ENCODE data around the gene NEUROD2.

NEUROD2 gene

DNA sequence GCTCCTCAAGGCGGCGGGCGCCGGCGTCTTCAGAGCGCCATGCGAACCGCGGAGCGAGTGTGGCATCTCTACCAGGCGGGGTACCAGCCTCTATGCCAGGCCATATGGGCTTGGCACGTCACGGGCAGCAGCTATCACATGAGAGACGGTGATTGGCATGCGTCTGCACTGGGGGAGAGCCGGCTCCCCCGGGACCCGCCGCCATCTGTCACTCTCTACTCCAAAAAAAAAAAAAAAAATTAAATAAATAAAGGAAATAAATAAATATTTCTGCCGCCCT, at the start of gene NEUROD2:
Gene NEUROD2, minus strand, starts transcription at position 70 of the 280 bp plus-strand sequence. CDS start 1,321 bp downstream, outside the sequence.
- DNase-seq (ENCODE audit: low read depth), result no peak

GRCh38 chr17:39655105-39655504, 47.4 kb upstream of the NEUROD2 start:
- DNase-seq (ENCODE audit: low read depth), result no peak

DNA sequence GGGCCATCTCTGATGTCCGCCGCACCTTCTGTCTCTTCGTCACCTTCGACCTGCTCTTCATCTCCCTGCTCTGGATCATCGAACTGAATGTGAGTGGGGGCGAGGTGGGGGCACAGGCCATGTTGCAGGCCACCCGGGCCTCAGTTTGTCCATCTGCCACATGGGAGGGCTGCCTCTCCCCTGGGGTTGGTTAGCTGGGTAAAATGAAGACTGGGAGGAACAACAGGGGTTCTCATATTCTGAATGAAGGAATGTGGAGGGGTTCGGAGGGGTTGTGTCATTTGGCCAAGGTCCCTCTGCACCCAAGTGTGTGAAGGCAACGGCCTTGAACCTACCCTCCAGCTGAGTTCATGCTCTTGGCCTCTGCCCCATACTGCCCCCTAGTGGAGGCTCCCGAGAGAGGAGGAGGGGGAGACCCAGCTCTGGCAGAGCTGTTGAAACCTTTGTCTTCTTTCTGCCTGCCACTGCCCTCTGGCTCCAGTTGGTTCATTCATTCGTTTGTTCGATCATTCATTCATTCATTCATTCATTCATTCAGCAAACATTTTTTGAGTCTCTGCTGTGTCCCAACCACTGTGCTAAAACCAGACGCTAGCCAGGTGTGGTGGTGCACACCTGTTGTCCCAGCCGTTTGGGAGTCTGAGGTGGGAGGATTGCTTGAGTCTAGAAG, 46.1 kb upstream of the NEUROD2 start:
- DNase-seq (ENCODE audit: low read depth), result peak; percentile 71

DNA sequence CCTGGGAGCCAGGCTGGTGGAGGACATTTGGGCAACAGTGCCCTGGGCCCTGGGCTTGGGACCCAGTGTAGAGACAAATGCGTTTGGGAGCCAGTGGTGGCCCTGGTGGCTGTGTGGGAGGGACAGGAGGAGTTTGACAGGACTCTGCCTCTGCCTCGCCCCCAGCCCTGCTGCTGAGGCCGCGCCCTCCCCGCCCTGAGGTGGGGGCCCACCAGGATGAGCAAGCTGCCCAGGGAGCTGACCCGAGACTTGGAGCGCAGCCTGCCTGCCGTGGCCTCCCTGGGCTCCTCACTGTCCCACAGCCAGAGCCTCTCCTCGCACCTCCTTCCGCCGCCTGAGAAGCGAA, 45.6 kb upstream of the NEUROD2 start:
- DNase-seq (ENCODE audit: low read depth), result no peak

DNA sequence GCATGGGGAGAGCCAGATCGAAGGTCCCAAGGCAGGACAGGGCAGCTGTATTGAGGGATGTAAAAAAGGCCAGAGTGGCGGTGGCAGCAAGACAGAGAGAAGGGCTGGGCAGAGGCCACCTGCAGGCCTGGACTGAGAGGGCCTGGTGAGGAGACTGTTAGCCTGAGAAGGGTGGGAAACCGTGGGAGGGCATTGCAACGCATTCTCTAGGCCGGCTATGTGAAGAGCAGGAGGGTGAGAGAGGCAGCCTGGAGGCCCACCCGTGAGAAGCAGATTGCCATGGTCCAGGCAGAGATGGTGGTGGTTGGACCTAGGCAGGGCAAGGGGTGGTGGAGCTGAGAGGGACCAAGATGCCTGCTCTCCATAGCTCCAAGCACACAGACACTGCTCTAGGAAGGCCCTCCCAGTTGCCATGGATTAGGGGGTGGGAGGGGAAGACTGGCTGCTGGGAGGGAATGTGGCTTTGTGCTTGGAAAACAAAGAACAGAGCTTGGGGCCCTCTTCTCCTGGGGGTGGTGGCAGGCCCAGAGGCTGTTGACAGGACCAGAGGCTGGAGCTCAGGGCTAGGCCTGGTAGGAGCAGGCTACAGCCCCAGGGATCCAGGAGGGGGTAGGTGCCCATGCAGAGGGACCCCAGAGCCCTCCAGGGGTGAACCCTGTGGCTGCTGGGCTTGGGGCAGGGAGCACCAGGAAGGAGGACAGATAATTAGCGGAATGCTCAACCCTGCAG, 45.0 kb upstream of the NEUROD2 start:
- no peak for DNase-seq (ENCODE audit: low read depth)

DNA sequence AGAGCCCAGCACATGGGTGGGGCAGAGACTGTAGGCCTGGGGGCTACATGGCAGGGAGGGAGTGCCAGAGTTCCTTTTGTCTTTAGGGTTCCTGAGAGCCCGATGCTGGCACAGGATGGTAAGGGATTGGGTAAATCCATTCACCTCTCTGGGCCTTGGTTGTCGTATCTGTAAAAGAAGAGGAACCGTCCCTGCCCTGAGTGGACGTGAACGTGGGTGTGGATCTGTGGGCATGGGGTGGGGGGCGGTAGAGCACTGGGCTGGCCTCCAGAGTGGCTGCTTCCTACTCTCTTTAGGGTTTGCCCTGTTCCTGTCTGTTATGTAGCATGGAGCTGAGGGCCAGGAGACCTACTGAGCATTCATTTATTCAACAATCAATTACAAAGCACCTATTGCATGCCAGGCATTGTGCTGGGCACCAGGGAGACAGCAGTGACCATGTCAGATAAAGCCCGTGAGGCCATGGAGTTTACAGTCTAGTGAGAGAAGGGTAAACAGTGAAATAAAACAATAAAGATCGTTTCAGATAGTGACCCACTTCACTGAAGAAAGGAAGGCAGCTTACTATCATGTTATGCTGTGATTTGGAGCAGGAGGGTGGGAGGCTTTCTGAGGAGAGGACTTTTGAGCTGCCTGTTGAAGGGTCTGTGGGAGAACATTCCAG, 44.3 kb upstream of the NEUROD2 start:
- DNase-seq (ENCODE audit: low read depth), result no peak

- no peak for DNase-seq (ENCODE audit: low read depth)
Measured at GRCh38 chr17:39650121-39650579, 42.4 kb upstream of the NEUROD2 start.

DNA sequence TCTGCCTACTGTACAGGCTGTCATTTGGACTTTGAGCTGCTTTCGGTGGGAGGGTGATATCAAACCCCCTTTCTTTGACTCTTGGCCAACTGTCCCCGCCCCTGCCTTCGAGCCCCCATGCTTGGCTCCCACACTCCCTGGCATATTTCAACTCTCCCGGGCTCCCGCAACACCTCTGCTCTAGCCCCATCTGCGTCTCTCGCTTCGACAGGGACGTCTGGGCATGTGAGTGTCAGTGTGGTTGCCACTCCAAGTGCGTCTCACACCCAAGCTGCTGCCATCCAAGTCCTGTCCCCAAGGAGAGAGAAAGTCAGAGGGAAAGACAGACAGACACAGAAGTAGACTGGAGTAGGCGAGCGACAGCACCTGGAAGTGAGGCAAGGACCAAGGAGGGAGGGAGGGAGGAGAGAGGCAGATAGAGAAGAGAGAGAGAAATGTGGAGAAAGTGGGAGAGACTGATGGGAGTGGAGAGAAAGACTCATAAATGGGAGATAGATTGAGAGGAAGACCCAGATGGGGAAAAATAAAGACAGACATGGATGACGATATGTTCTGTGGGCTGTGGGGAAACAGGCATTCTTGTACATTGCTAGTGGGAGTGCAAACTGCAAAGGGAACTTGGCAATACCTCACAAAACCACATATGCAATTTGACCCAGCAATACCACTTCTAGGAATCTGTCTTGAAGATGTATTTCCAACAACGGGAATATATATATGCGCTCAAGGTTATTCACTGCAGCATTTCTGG, 41.1 kb upstream of the NEUROD2 start:
- no peak for DNase-seq (ENCODE audit: low read depth)

DNA sequence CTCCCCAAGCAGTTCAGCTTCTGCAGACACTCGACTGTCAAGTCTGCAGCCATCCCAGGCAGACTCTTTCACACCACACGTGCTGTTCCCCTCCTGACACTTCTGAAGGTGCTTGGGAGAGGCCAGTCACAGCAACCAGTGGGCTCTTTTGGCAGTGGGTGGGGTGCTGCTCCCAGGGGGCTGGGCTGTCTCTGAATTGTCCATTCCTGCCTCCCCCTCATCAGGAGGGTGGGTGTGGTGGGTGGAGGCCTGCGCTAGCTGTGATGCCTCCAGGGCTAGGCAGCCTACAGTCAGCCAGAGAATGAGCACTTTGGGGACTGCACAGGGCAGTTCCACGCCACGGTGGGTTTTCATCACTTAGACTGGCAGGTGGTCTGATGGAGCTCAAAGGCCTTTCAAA, 39.5 kb upstream of the NEUROD2 start:
- DNase-seq (ENCODE audit: low read depth), result no peak

- DNase-seq (ENCODE audit: low read depth), result no peak
Measured at GRCh38 chr17:39643271-39643670, 35.6 kb upstream of the NEUROD2 start.

GRCh38 chr17:39642291-39643074, 34.8 kb upstream of the NEUROD2 start:
- DNase-seq (ENCODE audit: low read depth), result no peak

DNA sequence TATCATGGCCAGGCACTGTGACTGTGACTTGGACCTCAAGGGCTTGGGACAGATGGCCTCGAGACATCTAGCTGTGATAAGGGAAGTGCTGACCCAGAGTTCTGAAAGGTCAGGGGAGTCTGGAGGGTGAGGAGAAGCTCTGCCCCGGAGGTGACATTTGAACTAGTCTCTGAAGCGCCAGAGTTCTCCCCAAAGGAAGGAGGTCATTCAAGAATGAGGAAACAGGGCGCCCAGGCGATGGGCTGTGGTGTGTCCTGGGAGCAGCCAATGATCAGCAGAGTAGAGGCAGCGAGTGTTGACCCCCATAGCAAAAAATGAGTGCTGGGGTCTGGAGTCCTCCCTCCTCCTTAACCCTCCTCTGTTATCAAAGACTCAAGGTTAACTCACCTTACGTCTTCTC, 34.2 kb upstream of the NEUROD2 start:
- DNase-seq (ENCODE audit: low read depth), result no peak

DNA sequence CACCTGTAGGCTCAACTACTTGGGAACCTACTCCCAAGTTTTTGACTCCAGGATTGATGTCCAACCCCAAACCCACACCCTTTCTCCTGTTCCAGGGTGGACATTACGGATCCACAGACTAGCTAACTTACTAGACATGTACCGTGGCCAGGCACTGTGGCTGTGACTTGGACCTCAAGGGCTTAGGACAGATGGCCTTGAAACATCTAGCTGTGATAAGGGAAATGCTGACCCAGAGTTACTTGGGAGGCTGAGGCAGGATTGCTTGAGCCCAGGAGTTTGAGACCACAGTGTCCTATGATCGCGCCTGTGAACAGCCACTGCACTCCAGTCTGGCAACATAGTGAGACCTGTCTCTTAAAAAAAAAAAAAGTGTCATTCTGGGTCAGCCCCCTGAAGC, 33.4 kb upstream of the NEUROD2 start:
- no peak for DNase-seq (ENCODE audit: low read depth)

- no peak for DNase-seq (ENCODE audit: low read depth)
Measured at GRCh38 chr17:39640591-39641031, 32.9 kb upstream of the NEUROD2 start.

DNA sequence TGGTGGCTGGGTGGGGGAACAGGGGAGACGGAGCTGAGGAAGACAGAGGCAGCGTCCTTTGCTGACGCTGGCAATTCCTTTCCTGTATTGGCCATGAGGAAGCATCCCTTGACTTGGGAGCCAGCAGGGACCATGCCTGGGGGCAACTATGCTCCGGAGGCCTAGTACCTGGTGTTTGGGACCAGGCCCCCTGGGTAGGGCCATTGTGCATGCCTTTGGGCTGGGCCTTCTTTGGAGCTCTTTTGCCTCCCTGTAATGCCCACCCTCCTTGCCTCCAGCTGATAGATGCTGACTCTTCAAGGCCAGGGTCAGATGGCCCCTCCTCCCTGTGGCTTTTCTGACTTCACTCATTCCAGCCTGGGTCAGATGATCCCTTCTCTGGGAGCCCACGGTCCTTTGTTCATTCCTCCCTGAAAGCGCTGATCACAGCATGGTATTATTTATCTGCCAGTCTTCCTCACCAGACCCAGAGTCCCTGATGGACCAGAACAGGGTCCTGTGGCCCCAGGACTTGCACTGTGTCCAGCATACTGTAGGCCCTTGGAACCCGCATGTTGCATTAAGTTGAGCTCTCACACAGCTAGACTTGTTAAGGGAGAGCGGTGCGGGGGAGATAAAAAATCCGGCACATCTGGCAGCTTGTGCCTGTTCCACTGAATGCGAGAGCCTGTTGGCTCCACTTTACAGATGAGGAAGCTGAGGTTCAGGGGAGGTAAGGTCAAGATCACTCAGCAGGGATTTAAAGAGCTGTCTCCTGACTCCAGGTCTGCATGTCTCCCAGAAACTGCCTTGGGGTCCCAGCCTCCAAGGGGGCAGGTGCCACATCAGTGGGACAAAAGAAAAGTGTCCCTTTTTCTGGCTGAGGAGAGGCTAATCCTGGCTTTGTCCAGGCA, 32.1 kb upstream of the NEUROD2 start:
- no peak for DNase-seq (ENCODE audit: low read depth)

DNA sequence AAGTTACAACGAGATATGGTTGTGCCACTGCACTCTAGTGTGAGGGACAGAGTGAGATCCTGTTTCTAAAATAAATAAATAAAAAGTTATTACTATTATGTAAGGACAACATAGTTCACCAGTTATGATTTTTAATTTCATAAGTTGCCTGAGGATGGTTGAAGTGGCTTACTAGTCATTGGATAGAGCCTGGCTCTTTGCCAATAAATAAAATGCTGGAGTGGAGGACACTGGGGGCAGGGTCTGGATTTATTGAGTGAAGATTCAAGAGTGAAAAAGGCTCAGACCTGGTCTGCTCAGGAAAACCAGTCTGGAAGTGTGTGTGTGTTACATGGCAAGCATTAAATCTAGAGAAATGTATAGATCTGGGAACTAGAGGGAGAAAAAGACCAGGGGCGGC, 31.3 kb upstream of the NEUROD2 start:
- no peak for DNase-seq (ENCODE audit: low read depth)

DNA sequence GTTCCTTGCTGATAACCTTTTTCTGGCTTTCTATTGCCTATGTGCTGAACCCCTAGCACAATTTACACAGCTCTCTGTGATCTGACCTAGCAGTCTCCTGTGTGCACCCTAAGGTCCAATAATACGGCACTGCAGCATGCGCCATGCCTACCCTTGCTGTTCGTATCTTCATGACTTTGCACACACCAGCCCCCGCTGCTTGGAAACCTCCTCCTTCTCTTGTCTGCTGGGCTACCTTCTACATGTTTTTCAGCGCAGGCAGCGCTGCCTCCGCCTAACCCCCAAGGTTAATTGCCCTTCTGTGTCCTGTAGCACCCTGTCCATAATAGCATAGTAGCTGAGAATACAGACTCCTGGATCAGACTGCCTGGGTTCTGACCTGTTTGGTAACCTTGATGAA, 30.6 kb upstream of the NEUROD2 start:
- DNase-seq (ENCODE audit: low read depth), result no peak

- DNase-seq (ENCODE audit: low read depth), result peak; percentile 90
Measured at GRCh38 chr17:39636927-39637736, 29.4 kb upstream of the NEUROD2 start, which contains the start of gene STARD3. Gene STARD3, plus strand, starts transcription at chr17:39637144. Its CDS starts 16,388 bp downstream, at chr17:39653532.

DNA sequence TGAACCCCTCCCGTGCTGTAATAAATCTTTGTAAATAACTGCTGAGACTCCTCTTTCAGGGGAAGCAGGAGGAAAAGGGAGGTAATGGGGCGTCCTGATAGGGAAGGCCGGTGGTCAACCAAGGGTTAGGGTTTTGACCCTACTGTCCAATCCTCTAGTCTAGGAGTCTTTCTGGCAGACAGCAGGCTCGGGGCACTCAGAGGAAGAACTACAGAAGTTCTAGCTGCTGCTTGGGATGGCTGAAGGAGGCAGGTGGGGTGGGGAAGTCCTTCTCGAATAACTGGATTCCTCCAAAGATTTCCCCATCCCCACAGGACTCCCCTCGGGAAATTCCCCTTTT, 28.8 kb upstream of the NEUROD2 start:
- DNase-seq (ENCODE audit: low read depth), result no peak

GRCh38 chr17:39635614-39636176, 28.0 kb upstream of the NEUROD2 start:
- no peak for DNase-seq (ENCODE audit: low read depth)

Measured in stimulated activated CD8-positive, alpha-beta memory T cell treated with anti-CD3 and anti-CD28 coated beads, Interleukin-4, amount 100 ng/mL, for 24 hours (primary cell).